ENCODE results near the gene NBAS. TPM values are rescaled to one million over a fixed set of nuclear protein-coding genes. Genes with fewer than 3 reads are reported as not detected.

Gene NBAS
- total and polyA plus RNA-seq, 10 of the 15 experiments (the other 5 are each of a cell fraction or from before 2014, with no cell fraction given): 4.3 to 32.7 (median 20.8) TPM

DNA sequence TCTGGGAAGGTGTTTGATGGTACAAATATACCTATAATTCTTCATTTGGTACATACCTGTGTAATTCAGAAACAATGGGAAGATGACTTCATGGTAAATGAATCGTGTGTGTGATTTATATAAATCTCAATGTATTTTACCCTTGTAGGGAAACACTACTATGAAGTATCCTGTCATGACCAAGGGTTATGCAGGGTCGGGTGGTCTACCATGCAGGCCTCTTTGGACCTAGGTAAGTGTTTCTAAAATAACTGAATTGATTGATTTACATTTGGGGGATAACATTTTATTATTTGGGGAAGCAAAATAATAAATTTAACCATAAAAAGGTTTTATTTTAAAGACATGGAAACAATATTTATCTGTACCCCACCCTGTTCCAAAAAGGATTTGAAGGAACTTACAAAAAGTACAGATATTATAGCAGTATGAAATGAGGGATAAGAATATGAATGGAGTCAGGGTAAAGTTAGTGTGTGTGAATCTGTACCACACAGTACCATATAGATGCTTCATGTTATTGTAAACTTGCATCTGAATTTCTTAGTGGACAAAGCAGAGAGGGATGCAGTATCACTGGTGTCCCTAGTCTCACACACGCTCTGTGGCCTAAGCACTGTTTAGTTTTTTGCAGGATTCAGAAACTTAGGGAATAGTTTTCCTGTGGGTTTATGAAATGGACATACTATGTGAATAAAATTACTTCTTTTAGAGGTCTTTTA, 42.1 kb upstream of the NBAS start:
- no peaks in the 10 kb centered on the region for H4K20me1 ChIP-seq (ENCODE audit: control insufficient read depth, insufficient read depth)
- ATAC-seq (no peak), FAIRE-seq (no peak), DNase-seq (ENCODE audit: low read depth, low spot score) (no peak)
- H3K79me2 ChIP-seq (ENCODE audit: control insufficient read depth, insufficient read depth, low read length): no peaks in the 10 kb centered on the region
- no peaks in the 10 kb centered on the region for H3K27me3 ChIP-seq (replicated peaks in 1 of 2; ENCODE audit: control insufficient read depth in 2 of 2, insufficient read depth in 2 of 2, low read length in 1 of 2)
- ChIA-PET CTCF (no interaction called here), SMC1A (ENCODE audit: uncharacterized antibody, unreplicated experiment) (no interaction called here), POLR2A (no interaction called here), RAD21 (ENCODE audit: unreplicated experiment) (no interaction called here)
- H3K27ac ChIP-seq (ENCODE audit: control insufficient read depth, insufficient read depth): no peak overlapping the region
- no TSS peak for BruUV-seq (replicated peaks)
- no peaks in the 10 kb centered on the region for H3K4me1 ChIP-seq (ENCODE audit: control insufficient read depth, insufficient read depth, low read length)
- H3K9me3 ChIP-seq (replicated peaks; ENCODE audit: control insufficient read depth, insufficient read depth, low read length): no peaks in the 10 kb centered on the region
- H3K36me3 ChIP-seq (ENCODE audit: control insufficient read depth in 2 of 2, insufficient read depth in 2 of 2, low read length in 1 of 2): peaks cover 14 to 27% of the 10 kb centered on the region in 2 experiments
- H3K4me2 ChIP-seq (ENCODE audit: control insufficient read depth, insufficient read depth): no peak overlapping the region
- no peak overlapping the region for H3K4me3 ChIP-seq
- in situ Hi-C loops (cut with MboI): no loop called here
- WGBS (ENCODE audit: insufficient coverage, insufficient replicate concordance, low lambda C conversion rate, missing lambda C conversion rate): 83% methylated on average over 3 of the region's 3 CpGs
- H2AFZ ChIP-seq (ENCODE audit: control insufficient read depth, low read depth, low read length): no peak overlapping the region
- TF ChIP-seq BCL11A (IDR thresholded peaks at IDR 0.05; ENCODE audit: low read depth, low read length) (no peak), STAT1 (conservative IDR thresholded peaks at IDR 0.05) (no peak), RBBP5 (conservative IDR thresholded peaks at IDR 0.05) (no peak), SPI1 (IDR thresholded peaks at IDR 0.05; ENCODE audit: borderline replicate concordance, insufficient read depth, low read depth, low read length) (no peak), YBX1 (IDR thresholded peaks at IDR 0.05) (no peak), HDAC6 (IDR thresholded peaks at IDR 0.05; ENCODE audit: unreplicated experiment) (no peak), E2F8 (IDR thresholded peaks at IDR 0.05; ENCODE audit: low read depth, partially characterized antibody) (no peak), NFYB (IDR thresholded peaks at IDR 0.05; ENCODE audit: insufficient read depth, low read depth, low read length) (no peak), MEF2A (IDR thresholded peaks at IDR 0.05; ENCODE audit: insufficient read depth, low read depth, low read length) (no peak), JUND (IDR thresholded peaks at IDR 0.05; ENCODE audit: low read depth, low read length) (no peak), LARP7 (IDR thresholded peaks at IDR 0.05) (no peak), CHD4 (IDR thresholded peaks at IDR 0.05) (no peak)
- TF ChIP-seq, protein P1, sequence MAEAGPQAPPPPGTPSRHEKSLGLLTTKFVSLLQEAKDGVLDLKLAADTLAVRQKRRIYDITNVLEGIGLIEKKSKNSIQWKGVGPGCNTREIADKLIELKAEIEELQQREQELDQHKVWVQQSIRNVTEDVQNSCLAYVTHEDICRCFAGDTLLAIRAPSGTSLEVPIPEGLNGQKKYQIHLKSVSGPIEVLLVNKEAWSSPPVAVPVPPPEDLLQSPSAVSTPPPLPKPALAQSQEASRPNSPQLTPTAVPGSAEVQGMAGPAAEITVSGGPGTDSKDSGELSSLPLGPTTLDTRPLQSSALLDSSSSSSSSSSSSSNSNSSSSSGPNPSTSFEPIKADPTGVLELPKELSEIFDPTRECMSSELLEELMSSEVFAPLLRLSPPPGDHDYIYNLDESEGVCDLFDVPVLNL (IDR thresholded peaks at IDR 0.05; ENCODE audit: low read depth, low read length): no peak
- TF ChIP-seq, protein P2, sequence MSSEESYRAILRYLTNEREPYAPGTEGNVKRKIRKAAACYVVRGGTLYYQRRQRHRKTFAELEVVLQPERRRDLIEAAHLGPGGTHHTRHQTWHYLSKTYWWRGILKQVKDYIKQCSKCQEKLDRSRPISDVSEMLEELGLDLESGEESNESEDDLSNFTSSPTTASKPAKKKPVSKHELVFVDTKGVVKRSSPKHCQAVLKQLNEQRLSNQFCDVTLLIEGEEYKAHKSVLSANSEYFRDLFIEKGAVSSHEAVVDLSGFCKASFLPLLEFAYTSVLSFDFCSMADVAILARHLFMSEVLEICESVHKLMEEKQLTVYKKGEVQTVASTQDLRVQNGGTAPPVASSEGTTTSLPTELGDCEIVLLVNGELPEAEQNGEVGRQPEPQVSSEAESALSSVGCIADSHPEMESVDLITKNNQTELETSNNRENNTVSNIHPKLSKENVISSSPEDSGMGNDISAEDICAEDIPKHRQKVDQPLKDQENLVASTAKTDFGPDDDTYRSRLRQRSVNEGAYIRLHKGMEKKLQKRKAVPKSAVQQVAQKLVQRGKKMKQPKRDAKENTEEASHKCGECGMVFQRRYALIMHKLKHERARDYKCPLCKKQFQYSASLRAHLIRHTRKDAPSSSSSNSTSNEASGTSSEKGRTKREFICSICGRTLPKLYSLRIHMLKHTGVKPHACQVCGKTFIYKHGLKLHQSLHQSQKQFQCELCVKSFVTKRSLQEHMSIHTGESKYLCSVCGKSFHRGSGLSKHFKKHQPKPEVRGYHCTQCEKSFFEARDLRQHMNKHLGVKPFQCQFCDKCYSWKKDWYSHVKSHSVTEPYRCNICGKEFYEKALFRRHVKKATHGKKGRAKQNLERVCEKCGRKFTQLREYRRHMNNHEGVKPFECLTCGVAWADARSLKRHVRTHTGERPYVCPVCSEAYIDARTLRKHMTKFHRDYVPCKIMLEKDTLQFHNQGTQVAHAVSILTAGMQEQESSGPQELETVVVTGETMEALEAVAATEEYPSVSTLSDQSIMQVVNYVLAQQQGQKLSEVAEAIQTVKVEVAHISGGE (CRISPR knock-in tag; IDR thresholded peaks at IDR 0.05): no peak
- intact Hi-C loops (cut with micrococcal nuclease; ENCODE audit: unreplicated experiment): no loop called here
- no peak overlapping the region for H3K9ac ChIP-seq (ENCODE audit: control insufficient read depth, insufficient read depth, low read length)

Measured in GM12878 (cell line).